Measurements from ENCODE around the gene MB. TPM values are rescaled to one million over a fixed set of nuclear protein-coding genes. Genes with fewer than 3 reads are reported as not detected.

MB gene
- total RNA-seq, 1 experiment from 2014 or later, result 1.5 TPM

DNA sequence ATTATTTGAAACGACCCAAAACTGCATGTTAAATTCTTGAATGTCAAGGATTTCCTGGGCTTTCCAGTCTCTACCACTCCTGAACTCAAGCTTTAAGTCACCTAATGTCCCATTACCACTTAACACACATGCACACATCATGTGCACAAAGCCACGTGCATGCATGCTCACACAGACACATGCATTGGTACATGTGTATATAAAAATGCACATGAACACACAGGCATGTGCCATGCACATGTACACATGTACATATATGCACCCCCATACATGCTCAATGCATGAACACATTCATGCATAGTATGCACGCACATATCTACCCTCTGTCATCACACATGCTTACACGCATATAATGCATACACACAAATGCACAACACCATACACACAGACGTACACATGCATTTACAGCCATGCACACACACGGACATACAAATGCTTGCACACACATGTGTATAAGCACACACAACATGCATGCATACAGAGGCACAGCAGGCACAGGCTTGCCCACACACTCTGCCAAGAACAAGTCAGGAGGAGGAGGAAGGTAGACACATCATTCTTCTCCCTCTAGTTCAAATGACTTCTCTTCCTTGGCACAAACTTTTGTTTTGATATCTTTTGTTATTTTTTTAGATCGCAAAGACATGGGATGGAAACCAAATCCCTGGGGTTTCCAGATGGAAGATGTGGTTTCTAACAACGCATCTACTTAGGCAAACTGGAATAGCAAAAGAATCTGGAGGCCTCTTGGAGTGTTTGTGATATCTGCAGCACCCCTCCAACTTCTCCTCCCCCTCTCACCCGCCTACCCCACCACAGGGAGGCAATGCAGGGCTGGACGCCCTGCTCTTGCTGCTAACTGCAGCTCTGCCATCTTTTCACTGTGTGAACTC, 51.9 kb downstream of the MB start:
- TF ChIP-seq CBX3 (IDR thresholded peaks at IDR 0.05; ENCODE audit: low read depth), result no peak
- TF ChIP-seq, protein P1, sequence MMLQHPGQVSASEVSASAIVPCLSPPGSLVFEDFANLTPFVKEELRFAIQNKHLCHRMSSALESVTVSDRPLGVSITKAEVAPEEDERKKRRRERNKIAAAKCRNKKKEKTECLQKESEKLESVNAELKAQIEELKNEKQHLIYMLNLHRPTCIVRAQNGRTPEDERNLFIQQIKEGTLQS (IDR thresholded peaks at IDR 0.05), result no peak
- TF ChIP-seq SIN3A (IDR thresholded peaks at IDR 0.05; ENCODE audit: low read depth), result no peak
- no peak for TF ChIP-seq TCF7L2 (IDR thresholded peaks at IDR 0.05; ENCODE audit: borderline replicate concordance, extremely low read depth, insufficient read depth, insufficient read length)
- no peak for TF ChIP-seq EGR1 (IDR thresholded peaks at IDR 0.05; ENCODE audit: low read depth)
- TF ChIP-seq ELF1 (IDR thresholded peaks at IDR 0.05; ENCODE audit: borderline replicate concordance, low read depth), result no peak
- TF ChIP-seq POLR2AphosphoS5 (IDR thresholded peaks at IDR 0.05; ENCODE audit: low read depth, low read length), result no peak
- TF ChIP-seq, protein P2, sequence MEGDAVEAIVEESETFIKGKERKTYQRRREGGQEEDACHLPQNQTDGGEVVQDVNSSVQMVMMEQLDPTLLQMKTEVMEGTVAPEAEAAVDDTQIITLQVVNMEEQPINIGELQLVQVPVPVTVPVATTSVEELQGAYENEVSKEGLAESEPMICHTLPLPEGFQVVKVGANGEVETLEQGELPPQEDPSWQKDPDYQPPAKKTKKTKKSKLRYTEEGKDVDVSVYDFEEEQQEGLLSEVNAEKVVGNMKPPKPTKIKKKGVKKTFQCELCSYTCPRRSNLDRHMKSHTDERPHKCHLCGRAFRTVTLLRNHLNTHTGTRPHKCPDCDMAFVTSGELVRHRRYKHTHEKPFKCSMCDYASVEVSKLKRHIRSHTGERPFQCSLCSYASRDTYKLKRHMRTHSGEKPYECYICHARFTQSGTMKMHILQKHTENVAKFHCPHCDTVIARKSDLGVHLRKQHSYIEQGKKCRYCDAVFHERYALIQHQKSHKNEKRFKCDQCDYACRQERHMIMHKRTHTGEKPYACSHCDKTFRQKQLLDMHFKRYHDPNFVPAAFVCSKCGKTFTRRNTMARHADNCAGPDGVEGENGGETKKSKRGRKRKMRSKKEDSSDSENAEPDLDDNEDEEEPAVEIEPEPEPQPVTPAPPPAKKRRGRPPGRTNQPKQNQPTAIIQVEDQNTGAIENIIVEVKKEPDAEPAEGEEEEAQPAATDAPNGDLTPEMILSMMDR (IDR thresholded peaks at IDR 0.05 in 2 of 3, conservative IDR thresholded peaks at IDR 0.05 in 1 of 3; ENCODE audit: borderline replicate concordance in 1 of 3, insufficient read depth in 1 of 3, low read depth in 2 of 3, low read length in 2 of 3), result no peak
- TF ChIP-seq EZH2 (IDR thresholded peaks at IDR 0.05), result no peak
- TF ChIP-seq, protein P3, sequence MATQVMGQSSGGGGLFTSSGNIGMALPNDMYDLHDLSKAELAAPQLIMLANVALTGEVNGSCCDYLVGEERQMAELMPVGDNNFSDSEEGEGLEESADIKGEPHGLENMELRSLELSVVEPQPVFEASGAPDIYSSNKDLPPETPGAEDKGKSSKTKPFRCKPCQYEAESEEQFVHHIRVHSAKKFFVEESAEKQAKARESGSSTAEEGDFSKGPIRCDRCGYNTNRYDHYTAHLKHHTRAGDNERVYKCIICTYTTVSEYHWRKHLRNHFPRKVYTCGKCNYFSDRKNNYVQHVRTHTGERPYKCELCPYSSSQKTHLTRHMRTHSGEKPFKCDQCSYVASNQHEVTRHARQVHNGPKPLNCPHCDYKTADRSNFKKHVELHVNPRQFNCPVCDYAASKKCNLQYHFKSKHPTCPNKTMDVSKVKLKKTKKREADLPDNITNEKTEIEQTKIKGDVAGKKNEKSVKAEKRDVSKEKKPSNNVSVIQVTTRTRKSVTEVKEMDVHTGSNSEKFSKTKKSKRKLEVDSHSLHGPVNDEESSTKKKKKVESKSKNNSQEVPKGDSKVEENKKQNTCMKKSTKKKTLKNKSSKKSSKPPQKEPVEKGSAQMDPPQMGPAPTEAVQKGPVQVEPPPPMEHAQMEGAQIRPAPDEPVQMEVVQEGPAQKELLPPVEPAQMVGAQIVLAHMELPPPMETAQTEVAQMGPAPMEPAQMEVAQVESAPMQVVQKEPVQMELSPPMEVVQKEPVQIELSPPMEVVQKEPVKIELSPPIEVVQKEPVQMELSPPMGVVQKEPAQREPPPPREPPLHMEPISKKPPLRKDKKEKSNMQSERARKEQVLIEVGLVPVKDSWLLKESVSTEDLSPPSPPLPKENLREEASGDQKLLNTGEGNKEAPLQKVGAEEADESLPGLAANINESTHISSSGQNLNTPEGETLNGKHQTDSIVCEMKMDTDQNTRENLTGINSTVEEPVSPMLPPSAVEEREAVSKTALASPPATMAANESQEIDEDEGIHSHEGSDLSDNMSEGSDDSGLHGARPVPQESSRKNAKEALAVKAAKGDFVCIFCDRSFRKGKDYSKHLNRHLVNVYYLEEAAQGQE (IDR thresholded peaks at IDR 0.05; ENCODE audit: low read depth), result no peak
- no peak for TF ChIP-seq ZNF274 (IDR thresholded peaks at IDR 0.05; ENCODE audit: low read depth, low read length)
- no peak for TF ChIP-seq CEBPB (IDR thresholded peaks at IDR 0.05; ENCODE audit: low read depth)
- no peak for TF ChIP-seq POLR2A (IDR thresholded peaks at IDR 0.05; ENCODE audit: borderline replicate concordance, extremely low read depth, insufficient read depth, insufficient read length)
- TF ChIP-seq JUND (IDR thresholded peaks at IDR 0.05), result no peak
- TF ChIP-seq EZH2phosphoT487 (IDR thresholded peaks at IDR 0.05; ENCODE audit: borderline replicate concordance), result no peak
- no peak for TF ChIP-seq SP1 (IDR thresholded peaks at IDR 0.05; ENCODE audit: low read depth)
- no peak for TF ChIP-seq RAD21 (IDR thresholded peaks at IDR 0.05; ENCODE audit: low read depth)
- no peak for TF ChIP-seq FOSL1 (IDR thresholded peaks at IDR 0.05; ENCODE audit: low read depth)
- ATAC-seq (no peak), DNase-seq (ENCODE audit: low read depth, low spot score) (no peak)
- Histone ChIP-seq H3K4me2 (ENCODE audit: low read length) (no peak overlapping the region), H3K4me1 (ENCODE audit: control insufficient read depth in 1 of 2, insufficient read depth in 2 of 2, low read length in 2 of 2) (peaks cover 38 to 52% of the 10 kb centered on the region in 2 experiments), H2AFZ (ENCODE audit: low read depth, low read length, poor library complexity, severe bottlenecking) (no peak overlapping the region), H3K9ac (ENCODE audit: low read length) (no peak overlapping the region), H3K27ac (ENCODE audit: low read depth, low read length) (no peak overlapping the region), H3K79me2 (ENCODE audit: insufficient read depth, low read length) (no peaks in the 10 kb centered on the region), H3K4me3 (replicated peaks in 1 of 2; ENCODE audit: low read depth in 1 of 2, low read length in 2 of 2) (no peak overlapping the region), H3K36me3 (ENCODE audit: control insufficient read depth in 1 of 2, insufficient read depth in 2 of 2, low read length in 2 of 2) (no peaks in the 10 kb centered on the region), H4K20me1 (ENCODE audit: insufficient read depth) (no peaks in the 10 kb centered on the region), H3K27me3 (ENCODE audit: insufficient read depth, low read length) (no peaks in the 10 kb centered on the region), H3K9me3 (ENCODE audit: control insufficient read depth in 1 of 2, insufficient read depth in 1 of 2, low read depth in 1 of 2, low read length in 2 of 2) (no peaks in the 10 kb centered on the region), H3K9me2 (ENCODE audit: insufficient read depth) (no peaks in the 10 kb centered on the region)
- no TSS peak for BruUV-seq (replicated peaks)
- ChIA-PET POLR2A (interaction anchor here (0.6 kb wide), 1 partner anchor 16 kb away, joined by 3 read pairs; no protein-coding TSS in a partner anchor), RAD21 (ENCODE audit: low non-redundant PET in 1 of 2, low total read pairs in 2 of 2, uncharacterized antibody in 2 of 2, unreplicated experiment in 2 of 2) (no interaction called here), CTCF (no interaction called here)
- intact Hi-C loops (cut with micrococcal nuclease), result no loop called here
